ENCODE measurements around the gene ARHGAP31. TPM values are rescaled to one million over a fixed set of nuclear protein-coding genes. Genes with fewer than 3 reads are reported as not detected.

The ARHGAP31 gene
- total and polyA plus RNA-seq, 2 donors (not counting 1 experiment from before 2014, with no cell fraction given): 3.5 to 8.1 TPM

DNA sequence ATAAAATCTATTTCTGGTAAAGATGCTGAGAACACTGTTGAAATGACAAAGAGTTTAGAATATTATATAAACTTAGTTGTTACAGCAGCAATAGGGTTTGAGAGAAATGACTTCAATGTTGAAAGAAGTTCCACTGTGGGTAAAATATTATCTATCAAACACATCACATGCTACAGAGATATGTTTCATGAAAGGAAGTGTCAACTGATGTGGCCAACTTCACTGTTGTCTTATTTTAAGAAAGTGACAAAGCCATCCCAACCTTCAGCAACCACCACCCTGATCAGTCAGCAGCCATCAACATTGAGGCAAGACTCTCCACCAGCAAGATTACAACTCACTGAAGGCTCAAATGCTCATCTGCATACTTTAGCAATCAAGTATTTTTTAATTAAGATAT lies 149.0 kb downstream of the ARHGAP31 start:
- Histone ChIP-seq H3K36me3 (ENCODE audit: control insufficient read depth, insufficient read depth, low read length) (peaks cover 9% of the 10 kb centered on the region), H3K4me1 (ENCODE audit: control insufficient read depth, extremely low read depth, insufficient read depth, low read length) (no peaks in the 10 kb centered on the region), H3K4me2 (ENCODE audit: extremely low read depth, insufficient read depth, low read length) (no peak overlapping the region), H2AFZ (ENCODE audit: low read length) (no peak overlapping the region), H3K9ac (ENCODE audit: insufficient read depth, low read length) (no peak overlapping the region), H3K9me3 (ENCODE audit: control insufficient read depth, insufficient read depth, low read depth, low read length) (no peaks in the 10 kb centered on the region), H3K27me3 (ENCODE audit: control insufficient read depth, insufficient read depth, low read length) (no peaks in the 10 kb centered on the region), H4K20me1 (ENCODE audit: control insufficient read depth, extremely low read depth, insufficient read depth, low read length) (no peaks in the 10 kb centered on the region), H3K79me2 (ENCODE audit: control insufficient read depth, insufficient read depth, low read length) (no peaks in the 10 kb centered on the region), H3K27ac (ENCODE audit: insufficient read depth, low read length) (no peak overlapping the region), H3K4me3 (replicated peaks in 1 of 4; ENCODE audit: control extremely low read depth in 1 of 4, insufficient read depth in 1 of 4, low read depth in 3 of 4, low read length in 4 of 4) (no peak overlapping the region)
- DNase-seq (ENCODE audit: low read depth in 2 of 2): no peak
- TF ChIP-seq EZH2 (IDR thresholded peaks at IDR 0.05; ENCODE audit: low read length, missing control alignments): no peak

GRCh38 chr3:119444590-119444989 lies 150.4 kb downstream of the ARHGAP31 start:
- Histone ChIP-seq H3K4me3 (replicated peaks in 1 of 4; ENCODE audit: control extremely low read depth in 1 of 4, insufficient read depth in 1 of 4, low read depth in 3 of 4, low read length in 4 of 4) (no peak overlapping the region), H4K20me1 (ENCODE audit: control insufficient read depth, extremely low read depth, insufficient read depth, low read length) (no peaks in the 10 kb centered on the region), H3K27ac (ENCODE audit: insufficient read depth, low read length) (no peak overlapping the region), H3K9ac (ENCODE audit: insufficient read depth, low read length) (no peak overlapping the region), H3K4me2 (ENCODE audit: extremely low read depth, insufficient read depth, low read length) (no peak overlapping the region), H2AFZ (ENCODE audit: low read length) (no peak overlapping the region), H3K79me2 (ENCODE audit: control insufficient read depth, insufficient read depth, low read length) (no peaks in the 10 kb centered on the region), H3K36me3 (ENCODE audit: control insufficient read depth, insufficient read depth, low read length) (peaks cover 13% of the 10 kb centered on the region), H3K4me1 (ENCODE audit: control insufficient read depth, extremely low read depth, insufficient read depth, low read length) (no peaks in the 10 kb centered on the region), H3K27me3 (ENCODE audit: control insufficient read depth, insufficient read depth, low read length) (no peaks in the 10 kb centered on the region), H3K9me3 (ENCODE audit: control insufficient read depth, insufficient read depth, low read depth, low read length) (no peaks in the 10 kb centered on the region)
- no peak for TF ChIP-seq EZH2 (IDR thresholded peaks at IDR 0.05; ENCODE audit: low read length, missing control alignments)
- TF ChIP-seq, protein P1, sequence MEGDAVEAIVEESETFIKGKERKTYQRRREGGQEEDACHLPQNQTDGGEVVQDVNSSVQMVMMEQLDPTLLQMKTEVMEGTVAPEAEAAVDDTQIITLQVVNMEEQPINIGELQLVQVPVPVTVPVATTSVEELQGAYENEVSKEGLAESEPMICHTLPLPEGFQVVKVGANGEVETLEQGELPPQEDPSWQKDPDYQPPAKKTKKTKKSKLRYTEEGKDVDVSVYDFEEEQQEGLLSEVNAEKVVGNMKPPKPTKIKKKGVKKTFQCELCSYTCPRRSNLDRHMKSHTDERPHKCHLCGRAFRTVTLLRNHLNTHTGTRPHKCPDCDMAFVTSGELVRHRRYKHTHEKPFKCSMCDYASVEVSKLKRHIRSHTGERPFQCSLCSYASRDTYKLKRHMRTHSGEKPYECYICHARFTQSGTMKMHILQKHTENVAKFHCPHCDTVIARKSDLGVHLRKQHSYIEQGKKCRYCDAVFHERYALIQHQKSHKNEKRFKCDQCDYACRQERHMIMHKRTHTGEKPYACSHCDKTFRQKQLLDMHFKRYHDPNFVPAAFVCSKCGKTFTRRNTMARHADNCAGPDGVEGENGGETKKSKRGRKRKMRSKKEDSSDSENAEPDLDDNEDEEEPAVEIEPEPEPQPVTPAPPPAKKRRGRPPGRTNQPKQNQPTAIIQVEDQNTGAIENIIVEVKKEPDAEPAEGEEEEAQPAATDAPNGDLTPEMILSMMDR (conservative IDR thresholded peaks at IDR 0.05 in 1 of 2, IDR thresholded peaks at IDR 0.05 in 1 of 2; ENCODE audit: low read depth in 1 of 2, low read length in 2 of 2): no peak
- no peak for DNase-seq (ENCODE audit: low read depth in 2 of 2)

DNA sequence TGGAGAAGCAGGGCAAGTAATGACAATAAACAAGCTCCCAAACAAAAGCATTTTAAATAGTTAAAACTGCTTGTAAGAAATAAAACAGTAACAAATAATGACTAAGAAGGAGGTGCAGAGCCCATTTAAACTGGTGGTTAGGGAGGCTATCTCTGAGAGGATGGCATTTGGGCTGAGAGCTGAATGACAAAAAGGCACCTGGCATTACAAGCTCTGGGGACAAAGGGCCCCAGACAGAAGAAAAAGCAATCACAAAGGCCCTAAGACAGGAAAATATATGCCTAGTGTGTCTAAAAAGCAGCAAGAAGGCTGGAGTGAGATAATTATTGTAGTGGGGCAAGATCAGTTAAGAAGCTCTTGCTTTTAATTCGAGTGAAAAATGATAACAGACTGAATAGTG lies 159.6 kb downstream of the ARHGAP31 start:
- Histone ChIP-seq H3K4me1 (ENCODE audit: control insufficient read depth, extremely low read depth, insufficient read depth, low read length) (no peaks in the 10 kb centered on the region), H3K9me3 (ENCODE audit: control insufficient read depth, insufficient read depth, low read depth, low read length) (no peaks in the 10 kb centered on the region), H3K27ac (ENCODE audit: insufficient read depth, low read length) (no peak overlapping the region), H4K20me1 (ENCODE audit: control insufficient read depth, extremely low read depth, insufficient read depth, low read length) (no peaks in the 10 kb centered on the region), H3K4me3 (replicated peaks in 1 of 4; ENCODE audit: control extremely low read depth in 1 of 4, insufficient read depth in 1 of 4, low read depth in 3 of 4, low read length in 4 of 4) (no peak overlapping the region), H3K4me2 (ENCODE audit: extremely low read depth, insufficient read depth, low read length) (no peak overlapping the region), H2AFZ (ENCODE audit: low read length) (no peak overlapping the region), H3K9ac (ENCODE audit: insufficient read depth, low read length) (no peak overlapping the region), H3K36me3 (ENCODE audit: control insufficient read depth, insufficient read depth, low read length) (peaks cover 12% of the 10 kb centered on the region), H3K79me2 (ENCODE audit: control insufficient read depth, insufficient read depth, low read length) (peaks cover 7% of the 10 kb centered on the region), H3K27me3 (ENCODE audit: control insufficient read depth, insufficient read depth, low read length) (no peaks in the 10 kb centered on the region)
- TF ChIP-seq, protein P1 (conservative IDR thresholded peaks at IDR 0.05 in 1 of 2, IDR thresholded peaks at IDR 0.05 in 1 of 2; ENCODE audit: low read depth in 1 of 2, low read length in 2 of 2): no peak
- TF ChIP-seq EZH2 (IDR thresholded peaks at IDR 0.05; ENCODE audit: low read length, missing control alignments): no peak
- no peak for DNase-seq (ENCODE audit: low read depth in 2 of 2)
